ENCODE measurements around the gene U2AF1L4.
"Not testable (repeated sequence)": the region's sequence is repeated elsewhere in the genome, so short reads cannot be mapped to it uniquely, and the experiment has no call there.

The U2AF1L4 gene

DNA sequence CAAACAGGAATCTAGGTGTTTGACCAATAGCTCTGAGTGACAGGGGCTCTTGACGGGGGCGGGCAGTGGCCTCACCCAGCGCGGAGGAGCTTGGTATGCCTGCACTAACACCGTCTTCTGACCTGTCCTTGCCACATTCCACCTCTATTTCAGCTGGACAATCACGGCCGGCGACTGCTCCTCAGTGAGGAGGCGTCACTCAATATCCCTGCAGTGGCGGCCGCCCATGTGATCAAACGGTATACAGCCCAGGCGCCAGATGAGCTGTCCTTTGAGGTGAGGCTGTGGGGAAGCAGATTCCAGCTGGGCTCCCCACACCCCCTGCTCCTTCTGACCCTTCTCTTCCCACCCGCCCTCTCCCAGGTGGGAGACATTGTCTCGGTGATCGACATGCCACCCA is 34.8 kb upstream of the U2AF1L4 start:
- DNase-seq = no peak

DNA sequence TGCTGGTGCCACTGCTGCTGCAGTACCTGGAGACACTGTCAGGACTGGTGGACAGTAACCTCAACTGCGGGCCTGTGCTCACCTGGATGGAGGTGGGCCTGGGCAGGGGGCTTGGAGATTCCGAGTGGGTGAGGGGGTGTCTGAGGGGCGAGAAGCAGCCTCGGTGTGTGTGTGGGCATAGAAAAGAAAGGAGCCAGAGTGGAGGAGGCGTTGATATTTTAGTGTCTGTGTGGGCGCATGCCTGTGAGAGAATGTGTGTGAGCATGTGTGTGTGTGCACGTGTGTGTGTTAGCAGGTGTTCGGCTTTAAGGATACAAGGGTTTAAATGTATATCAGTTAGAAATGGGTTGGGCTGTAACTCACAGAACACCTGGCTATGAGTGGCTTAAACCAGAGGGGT is 33.8 kb upstream of the U2AF1L4 start:
- no peak for DNase-seq

DNA sequence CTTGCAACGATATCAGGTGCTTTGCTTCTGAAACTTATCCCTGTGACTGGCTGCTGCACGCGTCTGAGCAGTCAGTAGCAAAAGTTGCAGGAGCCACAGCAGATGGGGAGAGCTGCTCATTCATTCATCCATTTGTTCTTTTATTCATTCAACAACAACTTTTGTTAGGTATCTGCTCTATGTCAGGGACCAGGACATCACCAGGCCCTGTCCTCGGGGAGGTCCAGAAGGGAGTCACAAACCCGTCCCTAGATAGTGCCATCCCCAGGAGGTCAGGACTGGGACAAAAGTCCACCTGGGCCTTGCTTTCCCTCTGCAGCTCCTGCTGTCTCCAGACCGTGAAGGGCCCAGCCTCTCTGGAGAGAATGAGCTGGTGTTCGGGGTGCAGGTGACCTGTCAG is 32.7 kb upstream of the U2AF1L4 start:
- DNase-seq = no peak

DNA sequence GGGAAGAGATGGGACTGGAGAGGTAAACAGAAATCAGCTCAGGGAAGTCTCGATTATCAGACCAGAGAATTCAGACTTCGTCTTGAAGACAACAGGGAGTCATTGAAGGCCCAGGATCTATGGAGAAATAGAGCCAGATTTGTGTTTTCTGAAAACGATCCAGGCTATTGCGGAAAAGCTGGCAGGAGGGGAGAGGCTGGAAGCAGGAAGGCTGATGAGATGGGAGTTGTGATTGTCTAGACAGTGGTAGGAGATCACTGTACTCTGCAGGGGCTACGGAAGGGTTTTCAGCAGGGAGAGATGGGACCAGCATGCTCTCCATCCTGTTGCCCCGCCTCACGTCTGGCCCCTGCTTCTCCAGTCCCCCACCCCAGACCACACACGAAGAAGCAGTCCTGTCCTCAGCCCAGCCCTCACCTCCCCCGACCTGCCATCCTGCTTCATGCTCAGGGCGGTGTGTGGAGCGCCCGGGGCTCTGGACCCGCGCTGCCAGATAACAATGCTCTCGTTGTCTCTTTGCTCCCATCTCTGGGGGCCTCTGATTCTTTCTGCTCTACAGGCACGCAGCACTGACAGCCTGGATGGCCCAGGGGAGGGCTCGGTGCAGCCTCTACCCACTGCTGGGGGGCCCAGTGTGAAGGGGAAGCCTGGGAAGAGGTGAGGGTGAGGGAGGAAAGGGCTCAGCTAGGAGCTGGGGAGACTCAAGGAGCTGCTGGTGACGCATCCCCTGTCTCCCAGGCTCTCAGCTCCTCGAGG is 32.0 kb upstream of the U2AF1L4 start:
- DNase-seq = no peak

DNA sequence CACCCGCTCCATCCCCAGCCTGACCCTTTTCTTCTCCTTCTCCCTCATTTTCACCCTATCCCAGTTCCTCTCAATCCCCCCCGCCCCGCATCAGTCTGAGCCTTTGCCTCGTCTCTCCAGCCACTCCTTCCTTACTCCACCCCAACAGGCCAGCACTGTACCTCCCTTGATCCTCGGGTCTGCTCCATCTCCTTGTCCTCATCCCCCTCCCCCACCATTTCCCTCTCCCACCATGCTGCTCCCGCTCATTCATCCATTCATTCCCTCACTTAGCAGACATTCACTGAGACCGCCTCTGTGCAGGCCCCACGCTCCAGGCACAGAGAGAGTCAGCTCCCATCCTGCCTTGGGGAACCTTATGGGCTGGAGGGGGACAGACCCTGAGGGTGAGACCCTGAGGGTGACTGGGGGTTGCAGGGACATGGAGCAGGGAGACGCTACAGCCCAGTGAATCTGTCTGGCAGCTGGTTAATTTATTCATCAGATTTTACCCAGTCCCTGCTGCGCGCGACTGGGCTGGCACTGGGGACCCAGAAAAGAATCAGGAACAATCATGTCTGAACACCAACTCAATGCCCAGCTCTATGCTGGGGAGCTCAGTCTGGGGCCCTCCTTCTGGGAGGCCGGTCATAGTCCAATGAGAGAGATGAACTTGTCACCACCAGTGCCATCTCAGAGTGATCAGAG is 31.0 kb upstream of the U2AF1L4 start:
- DNase-seq = no peak

DNA sequence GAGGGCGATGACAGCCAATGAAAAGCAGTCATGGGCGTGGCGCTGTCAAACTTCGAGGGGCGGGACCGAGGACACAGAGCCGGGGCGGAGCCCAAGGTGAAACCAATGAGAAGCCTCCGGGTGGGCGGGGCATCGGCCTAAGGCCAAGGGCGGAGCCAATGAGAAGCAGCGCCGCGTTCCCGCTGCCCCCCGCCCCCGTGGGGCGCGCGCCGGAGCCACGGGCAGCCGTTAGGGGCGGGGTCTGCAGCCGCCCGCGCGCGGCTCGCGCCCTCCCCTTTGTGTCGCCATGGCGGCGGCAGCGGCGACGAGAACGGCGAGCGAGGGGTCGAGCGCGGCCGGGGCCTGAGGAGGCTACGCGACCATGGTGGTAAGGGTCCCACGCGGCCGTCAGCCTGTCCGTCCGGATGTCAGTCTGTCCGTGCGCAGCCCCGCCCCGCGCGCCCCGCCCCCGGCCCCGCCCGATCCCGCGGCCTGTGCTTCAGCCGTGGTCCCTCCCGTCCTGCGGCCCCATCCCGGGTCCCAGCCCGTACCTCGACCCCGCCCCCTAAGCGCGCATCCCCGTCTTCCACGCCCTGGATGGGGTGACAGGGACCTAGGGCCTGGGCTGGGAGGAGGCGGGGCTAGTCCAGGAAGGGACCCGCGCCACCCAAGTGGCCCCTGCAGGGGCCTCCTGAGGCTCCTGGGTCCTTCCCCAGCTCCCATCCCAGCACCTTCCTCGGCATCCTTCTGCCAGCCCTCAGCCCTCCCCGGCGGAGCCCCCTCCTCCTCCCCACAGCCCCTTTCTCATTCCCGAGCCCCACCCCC is 30.3 kb upstream of the U2AF1L4 start, which contains the start of gene ARHGAP33:
Gene ARHGAP33 (plus strand): TSS at position 267 of the 804 bp plus-strand sequence. CDS start 95 bp downstream, at position 362.
- DNase-seq = peak; percentile 99

DNA sequence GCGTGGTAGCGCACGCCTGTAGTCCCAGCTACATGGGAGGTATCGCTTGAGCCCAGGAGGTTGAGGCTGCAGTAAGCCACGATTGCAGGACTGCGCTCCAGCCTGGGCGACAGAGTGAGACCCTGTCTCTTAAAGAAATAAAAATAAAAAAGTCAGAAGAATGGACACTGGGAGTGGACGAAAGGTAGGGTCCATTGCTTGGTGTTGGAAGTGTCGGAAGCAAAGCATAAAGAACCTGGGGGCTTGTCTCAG is 29.8 kb upstream of the U2AF1L4 start:
- no peak for DNase-seq

DNA sequence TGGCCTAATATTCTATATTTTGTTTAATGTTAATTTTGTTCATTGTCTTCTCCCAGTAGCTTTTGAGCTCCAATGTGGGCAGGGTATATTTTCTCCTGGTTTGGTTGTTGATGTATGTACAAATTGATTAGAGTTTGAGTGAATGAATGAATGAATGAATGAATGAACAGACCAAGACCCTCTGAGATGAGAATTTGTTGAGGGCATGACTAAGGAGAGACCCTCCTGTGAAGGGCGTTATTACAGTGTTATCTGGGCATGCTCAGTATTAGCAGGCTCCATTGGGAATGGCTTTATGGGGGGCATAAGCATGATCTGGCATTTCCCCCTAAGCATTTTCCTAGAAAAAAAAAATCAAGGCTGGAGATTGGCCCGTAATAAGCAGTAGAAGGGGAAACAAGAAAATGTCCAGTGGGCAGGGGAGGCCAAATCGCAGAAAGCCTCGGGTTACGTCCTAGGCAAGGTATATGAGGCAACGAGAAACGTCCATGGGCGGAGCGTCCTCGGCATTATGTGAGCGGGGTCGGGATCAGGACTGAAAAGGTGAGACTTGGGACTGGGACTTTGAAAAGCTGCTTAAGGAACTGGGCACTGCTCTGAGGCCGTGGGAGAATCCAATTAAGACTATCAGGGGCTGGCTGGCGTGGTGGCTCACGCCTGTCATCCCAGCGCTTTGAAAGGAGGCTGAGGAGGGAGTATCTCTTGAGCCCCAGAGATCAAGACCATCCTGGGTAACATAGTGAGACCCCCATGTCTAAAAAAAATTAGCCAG is 29.2 kb upstream of the U2AF1L4 start:
- no peak for DNase-seq

DNA sequence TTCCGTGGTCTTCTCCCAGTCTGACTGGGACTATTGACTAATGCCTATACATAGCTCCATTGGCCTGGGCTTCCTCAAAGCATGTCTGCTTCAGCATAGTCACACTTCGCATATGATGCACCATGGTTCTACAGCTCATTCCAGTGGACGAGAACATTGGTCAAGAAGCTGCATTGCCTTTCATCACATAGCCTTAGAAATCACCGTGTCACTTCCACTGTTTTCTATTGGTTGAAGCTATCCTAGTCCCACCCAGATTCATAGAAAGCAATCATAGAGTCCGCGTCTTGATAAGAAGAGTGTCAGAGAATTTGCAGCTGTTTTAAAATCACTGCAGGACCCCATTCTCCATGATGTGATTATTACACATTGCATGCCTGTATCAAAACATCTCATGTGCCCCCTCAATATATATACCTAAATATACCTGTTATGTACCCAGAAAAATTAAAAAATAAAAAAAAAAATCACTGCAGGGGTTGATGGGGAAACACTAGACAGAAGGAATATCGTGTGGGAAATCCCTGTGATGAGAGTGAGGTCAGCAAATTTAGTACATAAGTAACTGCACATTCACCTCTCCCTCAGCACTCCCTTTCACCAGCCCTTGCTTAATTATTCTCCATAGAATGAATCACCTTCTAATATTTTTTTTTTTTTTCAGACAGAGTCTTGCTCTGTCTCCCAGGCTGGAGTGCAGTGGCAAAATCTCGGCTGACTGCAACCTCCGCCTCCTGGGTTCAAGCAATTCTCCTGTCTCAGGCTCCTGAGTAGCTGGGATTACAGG is 28.0 kb upstream of the U2AF1L4 start:
- DNase-seq = no peak

DNA sequence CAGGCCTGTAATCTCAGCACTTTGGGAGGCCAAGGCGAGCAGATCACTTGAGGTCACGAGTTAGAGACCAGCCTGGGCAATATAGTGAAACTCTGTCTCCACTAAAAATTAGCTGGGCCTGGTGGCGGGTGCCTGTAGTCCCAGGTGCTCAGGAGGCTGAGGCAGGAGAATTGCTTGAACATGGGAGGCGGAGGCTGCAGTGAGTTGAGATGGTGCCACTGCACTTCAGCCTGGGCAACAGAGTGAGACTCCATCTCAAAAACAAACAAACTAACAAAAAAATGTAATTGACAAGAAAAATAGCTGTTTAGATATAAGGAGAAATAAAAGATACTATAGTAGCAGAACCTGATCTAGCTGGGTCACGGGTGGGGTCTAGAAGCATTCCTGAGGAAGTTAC is 27.1 kb upstream of the U2AF1L4 start:
- not testable (repeated sequence) for DNase-seq

DNA sequence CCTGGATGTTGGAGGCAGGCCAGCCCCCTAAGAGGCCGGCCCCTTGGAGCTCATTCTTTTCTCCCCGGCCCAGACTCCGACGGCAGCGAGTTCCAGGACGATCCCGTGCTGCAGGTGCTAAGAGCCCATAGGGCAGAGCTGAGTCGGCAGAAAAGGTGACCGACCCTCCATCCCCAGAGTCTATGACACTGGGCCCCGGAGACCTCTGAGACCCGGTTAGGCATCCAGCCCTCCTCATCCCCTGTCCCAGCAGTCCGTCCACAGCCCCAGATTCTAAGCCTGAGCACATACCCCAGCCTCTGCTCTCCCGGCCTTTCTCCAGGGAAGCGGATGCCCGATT is 22.8 kb upstream of the U2AF1L4 start:
- no peak for DNase-seq

DNA sequence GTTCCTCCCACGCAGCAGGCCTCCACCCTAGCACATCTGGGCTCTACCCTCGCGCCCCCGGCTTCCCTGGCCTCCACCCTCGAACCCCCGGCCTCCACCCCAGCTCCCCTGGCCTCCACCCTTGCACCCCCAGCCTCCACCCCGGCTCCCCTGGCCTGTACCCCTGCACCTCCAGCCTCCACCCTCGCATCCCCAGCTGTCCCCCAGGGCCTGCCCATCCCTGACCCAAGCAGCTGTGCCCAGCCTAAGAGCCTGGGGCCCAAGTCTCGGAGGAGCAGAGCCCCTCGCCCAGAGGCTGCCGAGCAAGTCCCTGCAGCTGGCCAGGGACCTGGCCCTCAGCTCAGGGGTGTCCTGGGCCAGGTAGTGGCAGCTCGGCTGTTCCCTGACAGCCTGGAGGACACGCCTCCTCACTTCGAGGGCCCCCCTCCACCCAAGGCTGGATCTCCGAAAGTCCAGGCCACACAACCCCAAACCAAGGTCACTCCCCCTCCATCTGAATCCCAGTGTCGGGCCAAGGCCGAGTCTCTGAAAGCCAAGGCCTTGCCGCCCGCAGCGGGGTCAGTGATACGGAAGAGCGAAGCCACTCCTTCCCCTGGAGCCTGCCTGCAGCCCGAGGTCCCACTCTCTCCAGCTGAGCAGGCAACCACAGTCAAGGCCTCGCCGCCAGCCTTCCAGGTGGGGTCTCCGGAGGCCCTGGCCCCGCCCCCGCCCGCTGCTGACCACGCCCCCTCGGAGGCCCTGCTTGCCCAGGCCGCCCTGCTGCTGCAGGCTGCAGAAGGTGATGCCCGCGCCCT is 22.3 kb upstream of the U2AF1L4 start:
- DNase-seq = no peak

DNA sequence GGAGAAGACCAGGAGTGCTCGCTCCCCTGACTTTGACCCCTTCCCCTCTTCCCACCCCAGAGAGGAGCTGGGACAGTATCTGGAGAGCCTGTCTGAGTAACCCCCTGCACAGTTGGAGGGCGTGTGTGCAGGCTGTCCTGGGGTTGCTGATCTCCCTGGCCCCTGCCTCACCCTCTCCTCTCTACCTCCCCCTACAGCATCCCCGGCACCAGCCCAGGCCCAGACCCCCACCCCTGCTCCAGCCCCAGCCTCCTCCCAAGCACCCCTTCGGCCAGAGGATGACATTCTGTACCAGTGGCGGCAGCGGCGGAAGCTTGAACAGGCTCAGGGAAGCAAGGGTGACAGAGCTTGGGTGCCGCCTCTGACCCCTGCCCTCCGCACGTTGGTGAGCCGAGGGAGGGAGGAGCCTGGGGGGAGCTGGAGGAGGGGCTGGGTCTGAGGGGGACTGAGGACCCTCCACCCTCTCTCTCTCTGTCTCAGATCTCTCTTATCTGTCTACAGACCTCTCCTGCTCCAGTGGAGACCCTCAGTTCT is 21.4 kb upstream of the U2AF1L4 start:
- no peak for DNase-seq

DNA sequence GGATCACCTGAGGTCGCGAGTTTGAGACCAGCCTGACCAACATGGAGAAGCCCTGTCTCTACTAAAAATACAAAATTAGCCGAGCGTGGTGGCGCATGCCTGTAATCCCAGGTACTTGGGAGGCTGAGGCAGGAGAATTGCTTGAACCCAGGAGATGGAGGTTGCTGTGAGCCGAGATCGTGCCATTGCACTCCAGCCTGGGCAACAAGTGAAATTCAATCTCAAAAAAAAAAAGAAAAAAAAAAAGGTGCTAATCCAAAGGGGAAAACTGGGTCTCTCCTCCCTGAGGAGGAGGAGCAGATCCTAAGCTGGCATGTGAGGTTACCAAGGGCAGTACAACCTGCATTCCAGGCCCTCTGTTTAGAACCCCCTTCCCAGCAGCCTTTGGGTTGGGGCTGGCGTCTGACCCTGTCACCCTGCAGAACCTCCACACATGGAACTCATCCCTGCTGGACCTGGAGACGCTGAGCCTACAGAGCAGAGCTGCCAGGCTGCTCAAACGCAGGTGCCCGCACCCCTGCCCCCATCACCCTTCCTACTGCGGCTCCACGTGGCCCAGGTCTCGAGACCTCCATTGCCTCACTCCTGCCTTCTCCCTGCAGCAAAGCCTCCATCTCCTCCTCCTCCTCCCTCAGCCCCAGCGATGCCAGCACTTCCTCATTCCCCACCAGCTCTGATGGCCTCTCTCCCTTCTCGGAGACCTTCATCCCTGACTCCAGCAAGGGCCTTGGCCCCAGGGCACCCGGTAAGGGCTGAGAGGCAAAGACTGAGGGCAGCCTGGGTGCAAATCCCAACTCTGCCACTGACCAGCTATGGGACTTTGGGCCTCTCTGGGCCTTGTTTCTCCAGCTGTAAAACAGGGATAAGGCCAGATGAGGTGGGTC is 19.5 kb upstream of the U2AF1L4 start:
- DNase-seq = no peak

DNA sequence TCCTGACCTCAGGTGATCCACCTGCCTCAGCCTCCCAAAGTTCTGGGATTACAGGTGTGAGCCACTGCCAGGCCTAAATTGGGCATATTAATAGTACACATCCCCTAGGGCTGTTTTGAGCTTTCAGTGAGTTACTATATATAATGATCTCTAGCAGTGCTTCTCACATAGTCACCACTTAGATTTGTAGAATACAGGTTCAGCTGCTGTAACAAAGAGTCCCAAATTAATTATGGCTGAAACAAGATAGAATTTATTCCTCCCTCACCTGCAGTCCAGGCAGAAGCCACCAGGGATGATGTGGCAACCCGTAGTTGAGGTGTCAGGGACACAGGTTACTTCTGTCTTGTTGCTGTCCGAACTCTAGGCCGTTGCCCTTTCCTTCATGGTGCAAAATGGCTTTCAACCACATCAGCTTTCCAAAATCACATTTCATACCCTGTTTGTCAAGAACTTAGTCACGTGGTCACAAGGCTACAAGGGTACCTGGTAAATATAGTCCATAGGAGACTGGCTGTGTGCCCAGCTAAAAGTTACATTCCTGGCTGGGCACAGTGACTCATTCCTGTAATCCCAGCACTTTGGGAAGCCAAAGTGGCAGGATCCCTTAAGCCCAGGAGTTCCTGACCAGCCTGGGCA is 15.6 kb upstream of the U2AF1L4 start:
- DNase-seq = no peak

DNA sequence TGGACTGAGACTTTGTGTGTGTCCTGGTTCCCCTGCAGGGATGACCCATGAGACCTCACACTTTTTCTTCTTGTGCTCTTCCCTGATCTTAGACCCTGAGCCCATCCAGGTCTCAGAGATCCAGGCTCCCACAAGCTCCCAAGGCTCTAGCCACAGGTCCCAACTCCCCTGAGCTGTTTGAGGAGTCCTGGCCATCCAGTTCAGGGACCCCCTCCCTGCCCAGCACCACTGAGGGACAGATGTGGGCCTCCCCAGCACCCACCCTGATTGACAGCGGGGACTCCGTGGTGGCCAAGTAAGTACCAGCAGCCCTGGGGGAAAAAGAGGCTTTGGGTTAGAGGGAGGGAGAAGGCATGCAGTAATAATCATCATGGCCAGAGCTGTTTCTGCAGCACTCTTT is 14.5 kb upstream of the U2AF1L4 start:
- DNase-seq = no peak

DNA sequence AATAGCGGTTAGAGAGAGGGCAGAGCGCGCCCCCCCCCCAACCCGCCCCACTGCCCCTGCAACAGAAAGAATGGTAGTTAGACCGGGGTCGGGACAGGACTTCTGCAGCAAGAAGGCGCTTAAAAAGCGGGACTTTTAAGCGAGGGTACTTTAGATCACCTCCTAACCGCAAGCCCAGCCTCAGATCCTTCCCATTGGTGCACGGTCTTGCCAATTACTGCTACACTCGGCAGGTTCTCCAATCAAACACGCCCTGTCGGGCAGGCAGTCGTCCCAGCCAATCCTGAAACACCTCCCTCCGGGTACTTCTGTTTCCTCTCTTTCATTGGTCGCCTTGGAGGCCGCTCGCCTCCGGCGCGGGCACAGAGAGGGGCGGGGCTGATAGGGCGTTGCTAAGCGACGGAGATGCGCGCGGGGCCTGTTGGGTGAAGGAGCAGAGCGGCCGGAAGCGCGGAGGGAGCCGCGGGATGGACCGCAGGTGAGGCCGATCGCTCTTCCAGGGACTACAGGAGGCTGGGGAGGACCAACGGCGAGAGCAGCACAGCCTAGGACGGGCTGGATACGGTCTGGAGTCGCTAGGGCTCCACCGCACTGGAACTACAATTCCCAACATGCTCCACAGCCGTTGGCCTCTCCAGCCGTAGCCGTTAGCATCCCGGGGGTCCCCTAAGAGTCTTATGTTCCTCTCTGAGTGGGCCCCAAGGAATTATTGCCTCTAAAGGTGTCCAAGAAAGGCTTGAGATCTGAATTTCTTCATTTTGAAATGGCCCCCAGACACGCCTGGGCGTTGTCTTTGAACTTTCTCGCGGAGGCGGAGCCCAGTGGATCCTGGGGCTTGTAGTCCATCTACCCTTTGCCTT is 12.8 kb upstream of the U2AF1L4 start, which contains the start of gene PROSER3:
Gene PROSER3 (plus strand): TSS at position 428 of the 860 bp plus-strand sequence. CDS start 40 bp downstream, at position 468.
- peak; percentile 99 for DNase-seq

DNA sequence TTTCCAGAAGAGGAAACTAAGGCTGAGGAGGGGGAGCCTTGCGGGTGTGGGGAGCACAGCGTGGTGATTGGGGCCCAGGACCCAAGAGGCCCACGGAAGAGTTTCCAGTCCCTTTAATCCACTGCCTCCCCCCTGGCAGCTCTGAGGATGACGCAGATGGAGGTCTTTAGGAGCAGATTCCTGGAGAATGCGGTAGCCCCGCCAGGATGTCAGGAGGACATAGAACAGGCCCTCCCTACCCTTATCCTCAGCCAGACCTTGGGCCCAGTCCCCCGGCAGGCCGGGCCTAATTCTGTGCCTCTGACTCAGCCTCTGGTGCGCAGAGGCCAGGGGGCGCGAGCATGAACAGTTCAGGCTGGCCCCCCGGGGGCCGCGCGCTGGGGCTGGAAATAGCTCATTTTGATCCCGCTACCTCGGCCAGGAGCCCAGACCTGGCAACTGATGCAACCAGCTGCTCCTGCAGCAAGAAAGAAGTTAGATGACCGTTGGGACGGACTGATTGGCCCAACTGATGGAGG is 12.1 kb upstream of the U2AF1L4 start:
- DNase-seq = peak; percentile 22
